HG03432 (cell line): ENCODE results near the gene TRAF2.
"Not testable (repeated sequence)": the region's sequence is repeated elsewhere in the genome, so short reads cannot be mapped to it uniquely, and the experiment has no call there.

ENCODE experiments used
- ATAC-seq: cut with Tn5 transposase; IDR thresholded peaks from one replicate; pipeline ENCODE4 v1.9.1; 2021; ENCODE audit warnings: mild to moderate bottlenecking, moderate library complexity; ENCODE audit not compliant: unreplicated experiment

The TRAF2 gene, protein sequence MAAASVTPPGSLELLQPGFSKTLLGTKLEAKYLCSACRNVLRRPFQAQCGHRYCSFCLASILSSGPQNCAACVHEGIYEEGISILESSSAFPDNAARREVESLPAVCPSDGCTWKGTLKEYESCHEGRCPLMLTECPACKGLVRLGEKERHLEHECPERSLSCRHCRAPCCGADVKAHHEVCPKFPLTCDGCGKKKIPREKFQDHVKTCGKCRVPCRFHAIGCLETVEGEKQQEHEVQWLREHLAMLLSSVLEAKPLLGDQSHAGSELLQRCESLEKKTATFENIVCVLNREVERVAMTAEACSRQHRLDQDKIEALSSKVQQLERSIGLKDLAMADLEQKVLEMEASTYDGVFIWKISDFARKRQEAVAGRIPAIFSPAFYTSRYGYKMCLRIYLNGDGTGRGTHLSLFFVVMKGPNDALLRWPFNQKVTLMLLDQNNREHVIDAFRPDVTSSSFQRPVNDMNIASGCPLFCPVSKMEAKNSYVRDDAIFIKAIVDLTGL

GRCh38 chr9:136885950-136886578, at the start of gene TRAF2:
Gene TRAF2, plus strand, starts transcription at chr9:136886516. Its CDS starts 12,225 bp downstream, at chr9:136898741.
- ATAC-seq: peak; percentile 79

- no peak for ATAC-seq
Measured at GRCh38 chr9:136837146-136837855, 49.0 kb upstream of the TRAF2 start.

DNA sequence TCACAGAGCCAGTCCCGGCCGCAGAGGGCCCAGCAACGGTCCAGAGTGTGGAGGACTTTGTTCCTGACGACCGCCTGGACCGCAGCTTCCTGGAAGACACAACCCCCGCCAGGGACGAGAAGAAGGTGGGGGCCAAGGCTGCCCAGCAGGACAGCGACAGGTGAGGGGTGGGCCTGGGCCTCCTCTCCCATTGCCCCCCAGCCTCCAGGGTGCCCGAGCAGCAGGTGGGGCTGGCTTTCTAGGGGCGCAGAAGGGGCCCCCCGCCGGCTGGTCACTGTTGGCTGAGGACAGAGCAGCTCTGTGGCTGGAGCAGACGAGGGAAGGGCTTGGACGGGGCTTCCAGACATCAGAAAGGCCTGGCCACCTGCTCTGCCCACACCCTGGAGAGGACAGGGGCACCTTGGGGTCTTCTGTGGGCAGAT, 48.4 kb upstream of the TRAF2 start:
- ATAC-seq: not testable (repeated sequence)

- ATAC-seq: no peak
Measured at GRCh38 chr9:136838314-136839228, 47.7 kb upstream of the TRAF2 start.

- ATAC-seq: no peak
Measured at GRCh38 chr9:136839229-136840139, 46.8 kb upstream of the TRAF2 start.

GRCh38 chr9:136840140-136840876, 46.0 kb upstream of the TRAF2 start:
- ATAC-seq: no peak

DNA sequence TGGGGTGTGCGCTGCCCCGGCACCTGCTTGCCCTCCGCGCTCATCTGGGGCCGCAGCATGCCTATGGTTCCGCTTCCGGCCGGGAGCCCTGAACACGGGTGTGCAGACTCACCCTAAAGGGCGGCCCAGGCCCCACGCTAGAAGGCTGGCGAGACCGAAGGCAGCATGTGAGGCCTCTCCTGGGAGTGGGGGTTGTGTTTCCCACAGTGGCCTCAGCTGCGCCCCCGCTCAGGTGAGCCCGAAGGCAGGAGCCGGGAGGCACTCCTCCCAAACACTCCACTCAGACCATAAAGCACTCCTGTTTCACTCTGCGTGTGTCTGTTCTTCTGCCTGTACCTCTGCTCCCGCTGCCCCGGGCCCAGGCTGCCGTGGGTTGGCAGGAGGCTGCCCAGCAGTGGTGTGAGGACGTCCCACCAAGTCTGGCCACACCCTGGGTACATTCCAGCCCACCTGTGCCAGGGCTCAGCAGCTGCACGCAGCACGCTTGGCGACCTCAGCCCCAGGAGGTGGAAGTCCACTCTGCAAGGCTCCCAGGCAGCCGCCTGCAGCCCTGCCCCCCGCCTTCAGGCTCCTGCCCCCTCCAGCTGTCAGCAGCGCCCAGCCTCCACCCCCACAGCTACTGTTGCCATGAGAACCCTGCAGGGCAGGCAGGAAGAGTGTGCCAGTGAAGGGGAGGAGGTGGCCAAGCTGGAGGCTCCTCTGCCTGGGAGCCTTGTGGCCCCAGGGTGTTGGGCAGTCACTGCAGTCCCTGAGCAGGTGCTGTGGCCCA, 45.3 kb upstream of the TRAF2 start:
- ATAC-seq: no peak

DNA sequence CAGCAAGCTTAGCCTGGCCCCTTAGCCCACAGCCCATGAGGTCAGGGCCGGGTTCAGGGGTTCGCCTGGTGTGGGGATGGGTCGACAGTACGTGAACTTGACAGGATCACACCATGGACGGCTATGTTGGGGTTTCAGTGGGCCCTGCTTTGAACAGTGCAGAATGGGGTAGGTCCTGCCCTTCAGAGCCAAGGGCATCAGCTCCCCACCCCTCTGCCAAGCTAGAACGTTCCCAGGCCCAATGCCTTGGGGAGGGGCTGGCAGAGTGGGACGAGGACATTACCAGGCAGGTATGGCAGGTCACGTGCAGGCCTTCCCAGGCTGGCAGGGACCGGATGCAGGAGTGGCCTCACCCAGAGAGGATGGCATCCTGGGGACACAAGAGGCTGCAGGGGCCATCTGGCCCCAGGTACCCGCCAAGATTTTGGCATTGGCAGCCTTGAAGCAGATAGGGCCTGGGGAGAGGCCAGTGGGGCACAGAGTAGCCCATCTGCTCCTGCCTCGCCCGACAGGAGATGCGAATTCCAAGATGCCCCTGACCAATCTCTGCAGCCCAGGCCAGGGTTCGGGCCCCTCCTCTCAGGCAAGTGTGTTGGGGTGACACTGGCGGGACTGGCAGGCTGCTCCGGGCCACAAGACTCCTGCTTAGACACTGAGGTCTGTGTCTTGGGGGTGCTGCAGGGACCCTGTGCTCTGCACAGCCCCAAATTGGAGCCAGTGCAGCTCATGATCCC, 44.5 kb upstream of the TRAF2 start:
- ATAC-seq: not testable (repeated sequence)

DNA sequence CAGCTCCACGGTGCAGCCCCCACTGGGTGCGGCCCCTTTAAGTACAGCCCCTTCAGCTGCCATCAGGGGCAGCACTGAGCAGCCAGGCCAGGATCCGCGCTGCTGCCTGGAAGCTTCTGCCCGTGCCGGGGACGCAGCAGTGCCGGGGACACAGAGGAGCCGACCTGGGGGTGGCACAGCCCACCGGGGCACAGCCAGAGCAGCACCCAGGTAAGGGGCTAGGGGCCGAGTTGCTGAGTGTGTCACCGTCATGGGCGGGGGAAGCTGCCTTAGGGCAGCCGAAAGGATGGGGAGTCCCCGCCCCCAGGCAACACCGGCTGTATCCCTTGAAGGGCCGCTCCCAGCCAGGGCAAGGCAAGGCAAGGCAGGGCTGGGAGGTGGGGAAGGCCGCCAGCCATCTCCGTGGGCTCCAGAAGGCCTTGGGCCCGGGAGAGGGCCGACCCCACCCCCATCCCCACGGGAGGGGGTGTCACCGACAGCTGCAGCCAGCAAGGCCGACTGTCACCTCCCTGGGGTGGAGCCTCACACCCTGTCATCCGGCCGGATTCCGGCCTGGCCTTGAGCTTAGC, 43.9 kb upstream of the TRAF2 start, which contains the start of gene AJM1:
TSS of gene AJM1 (plus strand) at position 99 of the 569 bp plus-strand sequence. CDS start 1,937 bp downstream, outside the sequence.
- peak; percentile 72 for ATAC-seq

DNA sequence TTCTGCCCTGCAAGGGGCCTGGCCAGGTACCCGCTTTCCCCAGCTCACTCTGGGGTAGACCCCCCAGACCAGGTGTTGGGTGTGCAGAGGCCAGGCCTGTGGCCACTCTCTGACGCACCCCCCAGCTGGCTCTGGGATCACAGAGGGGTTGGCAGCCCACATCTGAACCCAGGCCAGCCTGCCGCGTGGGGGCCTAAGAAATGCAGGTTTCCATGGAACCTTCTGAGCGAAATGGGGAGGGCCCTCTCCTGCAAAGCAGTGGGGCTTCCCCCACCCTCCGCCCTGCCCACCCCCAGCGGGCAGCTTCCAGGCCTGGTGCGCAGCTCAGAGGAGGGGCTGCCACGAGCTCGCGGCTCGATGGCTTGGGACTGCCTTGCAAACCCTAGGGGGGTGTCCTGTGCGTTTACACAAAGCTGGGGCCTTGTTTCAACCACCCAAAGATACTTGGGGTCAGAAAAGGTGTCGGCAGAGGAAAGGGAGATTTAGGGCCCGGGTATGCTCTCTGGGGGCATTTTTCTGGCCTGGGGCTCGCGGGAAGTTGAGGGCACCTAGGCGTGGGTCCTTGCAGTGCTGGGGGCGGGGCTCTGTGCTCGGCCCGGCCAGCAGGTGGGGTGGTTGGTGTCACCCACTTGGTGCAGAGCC, 43.0 kb upstream of the TRAF2 start:
- ATAC-seq: not testable (repeated sequence)

- not testable (repeated sequence) for ATAC-seq
Measured at GRCh38 chr9:136843801-136844740, 42.2 kb upstream of the TRAF2 start.

DNA sequence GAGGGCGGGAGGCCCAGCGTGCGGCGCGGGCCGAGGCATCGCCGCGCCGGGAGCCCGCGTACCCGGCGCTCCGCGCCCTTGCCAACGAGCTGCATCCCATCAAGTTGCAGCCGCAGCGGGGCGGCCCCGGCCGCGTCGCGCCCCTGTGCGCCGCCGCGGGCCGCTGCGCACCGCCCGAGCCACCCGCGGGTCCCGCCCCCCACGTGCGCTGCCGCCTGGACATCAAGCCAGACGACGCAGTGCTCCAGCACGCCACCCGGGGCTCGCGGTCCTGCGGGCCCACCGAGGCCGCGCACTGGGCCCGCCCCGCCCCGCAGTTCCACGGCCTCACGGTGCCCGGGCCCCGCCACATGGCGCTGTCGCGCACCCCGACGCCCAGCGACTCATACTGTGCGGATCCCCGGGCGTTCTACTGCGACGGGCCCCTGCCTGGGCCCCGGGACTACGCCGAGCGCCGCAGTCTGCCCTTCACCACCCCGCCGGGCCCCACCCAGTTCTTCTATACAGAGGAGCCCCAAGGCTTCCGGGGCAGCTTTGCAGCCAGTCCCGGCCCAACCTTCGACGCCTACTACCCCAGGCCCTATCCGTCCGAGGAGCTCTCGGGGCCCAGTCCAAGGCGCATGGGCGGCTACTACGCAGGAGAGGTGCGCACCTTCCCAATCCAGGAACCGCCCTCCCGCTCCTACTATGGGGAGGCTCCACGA, 41.4 kb upstream of the TRAF2 start:
- ATAC-seq: no peak

DNA sequence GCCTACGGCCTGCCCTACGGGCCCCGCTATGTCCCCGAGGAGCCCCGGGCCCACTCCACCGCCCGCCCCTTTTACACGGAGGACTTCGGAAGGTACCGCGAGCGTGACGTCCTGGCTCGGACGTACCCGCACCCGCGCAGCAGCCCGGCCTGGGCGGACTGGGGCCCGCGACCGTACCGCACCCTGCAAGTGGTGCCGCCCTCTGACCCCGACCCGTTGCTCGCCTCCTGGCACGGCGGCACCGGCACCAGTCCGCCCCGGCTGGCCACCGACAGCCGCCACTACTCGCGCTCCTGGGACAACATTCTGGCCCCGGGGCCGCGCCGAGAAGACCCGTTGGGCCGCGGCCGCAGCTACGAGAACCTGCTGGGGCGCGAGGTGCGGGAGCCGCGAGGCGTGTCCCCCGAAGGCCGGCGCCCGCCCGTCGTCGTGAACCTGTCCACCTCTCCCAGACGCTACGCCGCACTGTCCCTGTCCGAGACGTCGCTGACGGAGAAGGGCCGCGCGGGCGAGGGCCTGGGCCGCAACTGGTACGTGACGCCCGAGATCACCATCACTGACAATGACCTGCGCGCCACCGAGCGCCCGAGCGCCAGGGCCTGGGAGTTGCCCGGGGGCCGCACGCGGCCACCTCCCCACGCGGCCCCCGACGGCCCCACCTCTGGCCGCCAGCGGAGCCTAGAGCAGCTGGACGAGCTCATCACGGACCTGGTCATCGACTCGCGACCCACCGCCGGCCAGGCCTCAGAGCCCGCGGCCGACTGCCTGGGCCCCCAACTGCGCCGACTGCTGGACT, 40.7 kb upstream of the TRAF2 start:
- no peak for ATAC-seq
